A673 (cell line): Measurements from ENCODE around the gene PDE11A.

Experiments
- EZH2 ChIP-seq: fragments of 200-600 bp; sonication (generic); IDR thresholded peaks from 2 replicates; pipeline ENCODE4 v1.6.1; 2017; ENCODE audit warnings: borderline replicate concordance, low read depth, mild to moderate bottlenecking, mixed read lengths, antibody characterized with exemption, low read length; ENCODE audit not compliant: poor library complexity, severe bottlenecking
- TF ChIP-seq, protein P1 (sequence below): fragments of 300-800, 200-600 bp; sonication (generic); conservative IDR thresholded peaks from 2 replicates; pipeline ENCODE4 v1.5.1; 2017; ENCODE audit warnings: low read depth, mild to moderate bottlenecking, antibody characterized with exemption, low read length, moderate library complexity, mixed read lengths

GRCh38 chr2:177575358-177575757, 497.2 kb downstream of the PDE11A start:
- TF ChIP-seq, protein P1, sequence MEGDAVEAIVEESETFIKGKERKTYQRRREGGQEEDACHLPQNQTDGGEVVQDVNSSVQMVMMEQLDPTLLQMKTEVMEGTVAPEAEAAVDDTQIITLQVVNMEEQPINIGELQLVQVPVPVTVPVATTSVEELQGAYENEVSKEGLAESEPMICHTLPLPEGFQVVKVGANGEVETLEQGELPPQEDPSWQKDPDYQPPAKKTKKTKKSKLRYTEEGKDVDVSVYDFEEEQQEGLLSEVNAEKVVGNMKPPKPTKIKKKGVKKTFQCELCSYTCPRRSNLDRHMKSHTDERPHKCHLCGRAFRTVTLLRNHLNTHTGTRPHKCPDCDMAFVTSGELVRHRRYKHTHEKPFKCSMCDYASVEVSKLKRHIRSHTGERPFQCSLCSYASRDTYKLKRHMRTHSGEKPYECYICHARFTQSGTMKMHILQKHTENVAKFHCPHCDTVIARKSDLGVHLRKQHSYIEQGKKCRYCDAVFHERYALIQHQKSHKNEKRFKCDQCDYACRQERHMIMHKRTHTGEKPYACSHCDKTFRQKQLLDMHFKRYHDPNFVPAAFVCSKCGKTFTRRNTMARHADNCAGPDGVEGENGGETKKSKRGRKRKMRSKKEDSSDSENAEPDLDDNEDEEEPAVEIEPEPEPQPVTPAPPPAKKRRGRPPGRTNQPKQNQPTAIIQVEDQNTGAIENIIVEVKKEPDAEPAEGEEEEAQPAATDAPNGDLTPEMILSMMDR, result no peak
- no peak for TF ChIP-seq EZH2
